Measurements from ENCODE around the gene SDCCAG8. TPM values are rescaled to one million over a fixed set of nuclear protein-coding genes. Genes with fewer than 3 reads are reported as not detected.
A peak's percentile ranks its signal among the peaks of the same experiment; 100 is the strongest.

The SDCCAG8 gene
- total RNA-seq, 1 experiment from 2014 or later = 10.0 TPM

DNA sequence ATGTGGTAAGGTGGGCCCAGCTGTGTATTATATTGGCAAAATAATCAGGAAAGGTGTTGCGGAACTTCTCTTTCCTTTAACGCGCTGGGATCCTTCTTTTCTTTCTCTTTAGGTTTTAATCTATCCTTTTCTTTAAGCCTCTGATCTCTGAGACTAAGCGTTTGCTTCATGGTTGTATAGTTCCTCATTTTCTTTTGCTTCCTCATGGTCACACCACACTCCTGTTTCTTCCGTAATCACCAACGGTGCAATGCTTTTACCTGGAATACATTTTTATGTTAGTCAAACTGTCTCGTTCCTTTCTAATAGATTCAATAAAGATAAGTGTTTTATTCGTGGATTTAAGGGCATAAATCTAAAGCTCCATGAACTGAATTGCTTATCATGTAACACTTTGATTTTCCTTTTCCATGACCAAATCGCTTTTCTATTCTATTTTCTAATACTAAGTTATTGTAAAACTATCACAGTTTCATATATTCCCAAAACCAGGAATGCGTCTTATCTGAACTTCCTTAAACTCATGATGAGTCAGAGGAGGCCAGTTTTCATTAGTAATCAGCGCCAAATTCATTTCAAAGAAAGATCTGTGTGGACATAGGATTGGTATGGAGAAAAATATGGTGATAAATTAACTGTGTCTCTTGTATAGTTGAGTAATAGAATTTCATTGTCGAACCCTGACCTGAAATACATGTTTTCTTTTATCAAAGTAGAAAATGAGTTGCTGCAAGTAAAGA lies 12.2 kb downstream of the SDCCAG8 start:
- H4K8ac ChIP-seq (replicated peaks; ENCODE audit: insufficient read length, low read depth, low read length) = no peak overlapping the region
- no peak overlapping the region for H2BK5ac ChIP-seq (ENCODE audit: insufficient read length, low read length)
- no peak overlapping the region for H2BK15ac ChIP-seq (ENCODE audit: low read depth, low read length)
- no CpG with 5 or more reads among the region's 12 CpGs for WGBS (ENCODE audit: extremely low coverage, insufficient read length, low lambda C conversion rate)
- no peak overlapping the region for H3K23ac ChIP-seq (ENCODE audit: insufficient read length, low read depth, low read length)
- H4K20me1 ChIP-seq (ENCODE audit: control insufficient read depth, insufficient read depth, insufficient read length) = no peaks in the 10 kb centered on the region
- peaks cover 2% of the 10 kb centered on the region; the same call in 1 of the 2 replicates for H3K4me1 ChIP-seq (ENCODE audit: insufficient read depth, low read length)
- H3K4me2 ChIP-seq (ENCODE audit: insufficient read depth, insufficient read length, low read length) = no peak overlapping the region
- no peak overlapping the region for H3T11ph ChIP-seq (ENCODE audit: low read length)
- no peak overlapping the region for H3K9ac ChIP-seq (ENCODE audit: extremely low read depth, insufficient read length, low read length)
- no peak overlapping the region for H2AK5ac ChIP-seq (ENCODE audit: insufficient read length, low read length)
- no peak overlapping the region for H4K91ac ChIP-seq (ENCODE audit: insufficient read length, low read depth, low read length)
- H3K79me2 ChIP-seq (ENCODE audit: insufficient read depth, low read length) = no peaks in the 10 kb centered on the region
- H2BK20ac ChIP-seq (ENCODE audit: low read depth, low read length, poor library complexity, severe bottlenecking) = no peak overlapping the region
- no peak overlapping the region for H3K27ac ChIP-seq (ENCODE audit: insufficient read length, low read depth, low read length)
- no peak overlapping the region for H4K5ac ChIP-seq (ENCODE audit: insufficient read length, low read depth, low read length)
- peaks cover 14% of the 10 kb centered on the region in 2 experiments for H3K4me1 Mint-ChIP-seq
- H2AFZ ChIP-seq (ENCODE audit: low read length) = no peak overlapping the region
- no peak overlapping the region for H2BK120ac ChIP-seq (ENCODE audit: low read depth, low read length, poor library complexity, severe bottlenecking)
- no peak for TF ChIP-seq CTCF (conservative IDR thresholded peaks at IDR 0.05)
- no peaks in the 10 kb centered on the region for H3K9me3 ChIP-seq (ENCODE audit: control insufficient read depth, low read depth, low read length)
- H2BK12ac ChIP-seq (ENCODE audit: insufficient read length, low read depth, low read length) = no peak overlapping the region
- H3K79me1 ChIP-seq (ENCODE audit: insufficient read depth, low read depth, low read length, poor library complexity, severe bottlenecking) = no peaks in the 10 kb centered on the region
- 0 out of 7 replicates have a peak overlapping the region, but pooled peaks of 1 of the 3 experiments have one; percentile 10 for H3K27ac Mint-ChIP-seq
- H3K4me3 Mint-ChIP-seq = no peak overlapping the region
- H3K23me2 ChIP-seq (ENCODE audit: insufficient read length, low read depth, low read length, poor library complexity, severe bottlenecking) = peaks cover 2% of the 10 kb centered on the region
- H3K36me3 Mint-ChIP-seq (ENCODE audit: insufficient read depth in 1 of 3, low read depth in 3 of 3) = no peaks in the 10 kb centered on the region; a peak in 1 of 7 replicates
- no peaks in the 10 kb centered on the region for H3K27me3 Mint-ChIP-seq (ENCODE audit: low read depth)
- DNase-seq = no peak
- H3K18ac ChIP-seq (ENCODE audit: insufficient read length, low read depth, low read length) = no peak overlapping the region
- H3K4ac ChIP-seq (ENCODE audit: low read depth, low read length) = no peak overlapping the region
- no peaks in the 10 kb centered on the region for H3K27me3 ChIP-seq (ENCODE audit: insufficient read depth, low read length)
- H3K14ac ChIP-seq (ENCODE audit: insufficient read depth, low read length) = no peak overlapping the region
- H3K9me3 Mint-ChIP-seq = no peaks in the 10 kb centered on the region; a peak in 1 of 5 replicates
- H3K56ac ChIP-seq (ENCODE audit: insufficient read length, low read depth, low read length) = no peak overlapping the region
